ENCODE data around the gene NMD3. TPM values are rescaled to one million over a fixed set of nuclear protein-coding genes. Genes with fewer than 3 reads are reported as not detected.

NMD3 gene
- total RNA-seq, 4 donors from 2014 or later = 35.0 to 54.4 (median 39.1) TPM

- H3K27ac ChIP-seq = no peak overlapping the region
- DNase-seq = no peak
- intact Hi-C loops (cut with DNase I) = no loop called here
- no peaks in the 10 kb centered on the region for H3K9me3 ChIP-seq
- TF ChIP-seq, protein P1, sequence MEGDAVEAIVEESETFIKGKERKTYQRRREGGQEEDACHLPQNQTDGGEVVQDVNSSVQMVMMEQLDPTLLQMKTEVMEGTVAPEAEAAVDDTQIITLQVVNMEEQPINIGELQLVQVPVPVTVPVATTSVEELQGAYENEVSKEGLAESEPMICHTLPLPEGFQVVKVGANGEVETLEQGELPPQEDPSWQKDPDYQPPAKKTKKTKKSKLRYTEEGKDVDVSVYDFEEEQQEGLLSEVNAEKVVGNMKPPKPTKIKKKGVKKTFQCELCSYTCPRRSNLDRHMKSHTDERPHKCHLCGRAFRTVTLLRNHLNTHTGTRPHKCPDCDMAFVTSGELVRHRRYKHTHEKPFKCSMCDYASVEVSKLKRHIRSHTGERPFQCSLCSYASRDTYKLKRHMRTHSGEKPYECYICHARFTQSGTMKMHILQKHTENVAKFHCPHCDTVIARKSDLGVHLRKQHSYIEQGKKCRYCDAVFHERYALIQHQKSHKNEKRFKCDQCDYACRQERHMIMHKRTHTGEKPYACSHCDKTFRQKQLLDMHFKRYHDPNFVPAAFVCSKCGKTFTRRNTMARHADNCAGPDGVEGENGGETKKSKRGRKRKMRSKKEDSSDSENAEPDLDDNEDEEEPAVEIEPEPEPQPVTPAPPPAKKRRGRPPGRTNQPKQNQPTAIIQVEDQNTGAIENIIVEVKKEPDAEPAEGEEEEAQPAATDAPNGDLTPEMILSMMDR (IDR thresholded peaks at IDR 0.05) = no peak
- TF ChIP-seq POLR2A (IDR thresholded peaks at IDR 0.05) = no peak
- no peak overlapping the region for H3K4me3 ChIP-seq (replicated peaks in 1 of 3)
- H3K36me3 ChIP-seq = no peaks in the 10 kb centered on the region
- 94 to 100% methylated on average over 2 to 4 of the region's 4 CpGs for WGBS, 2 donors
- no peaks in the 10 kb centered on the region for H3K27me3 ChIP-seq
- no peaks in the 10 kb centered on the region for H3K4me1 ChIP-seq
These were observed 68.1 kb downstream of the NMD3 start for GRCh38 chr3:161289174-161289573.

GRCh38 chr3:161291191-161291901 lies 70.2 kb downstream of the NMD3 start:
- peak; percentile 23 to 49 for DNase-seq
- Histone ChIP-seq H3K27me3 (no peaks in the 10 kb centered on the region), H3K4me3 (replicated peaks in 1 of 3) (no peak overlapping the region), H3K9me3 (no peaks in the 10 kb centered on the region), H3K4me1 (no peaks in the 10 kb centered on the region), H3K36me3 (no peaks in the 10 kb centered on the region), H3K27ac (no peak overlapping the region)
- intact Hi-C loops (cut with DNase I) = no loop called here
- 74 to 80% methylated on average over 5 of the region's 5 CpGs for WGBS, 2 donors
- TF ChIP-seq, protein P1 (IDR thresholded peaks at IDR 0.05) = no peak
- TF ChIP-seq POLR2A (IDR thresholded peaks at IDR 0.05) = no peak

- H3K36me3 ChIP-seq = no peaks in the 10 kb centered on the region
- 85 to 92% methylated on average over 2 of the region's 2 CpGs for WGBS, 2 donors
- DNase-seq = no peak
- H3K27me3 ChIP-seq = no peaks in the 10 kb centered on the region
- no peak overlapping the region for H3K4me3 ChIP-seq (replicated peaks in 1 of 3)
- no peaks in the 10 kb centered on the region for H3K9me3 ChIP-seq
- no peak for TF ChIP-seq POLR2A (IDR thresholded peaks at IDR 0.05)
- TF ChIP-seq, protein P1 (IDR thresholded peaks at IDR 0.05) = no peak
- no peaks in the 10 kb centered on the region for H3K4me1 ChIP-seq
- no peak overlapping the region for H3K27ac ChIP-seq
- intact Hi-C loops (cut with DNase I) = no loop called here
These were observed 72.3 kb downstream of the NMD3 start for GRCh38 chr3:161293381-161293780.

- Histone ChIP-seq H3K27ac (no peak overlapping the region), H3K9me3 (no peaks in the 10 kb centered on the region), H3K27me3 (no peaks in the 10 kb centered on the region), H3K4me3 (replicated peaks in 1 of 3) (no peak overlapping the region), H3K4me1 (no peaks in the 10 kb centered on the region), H3K36me3 (no peaks in the 10 kb centered on the region)
- intact Hi-C loops (cut with DNase I) = no loop called here
- TF ChIP-seq, protein P1 (IDR thresholded peaks at IDR 0.05) = no peak
- TF ChIP-seq POLR2A (IDR thresholded peaks at IDR 0.05) = no peak
- DNase-seq = peak; percentile 11 to 45
These were observed 74.2 kb downstream of the NMD3 start for GRCh38 chr3:161295325-161295724.

DNA sequence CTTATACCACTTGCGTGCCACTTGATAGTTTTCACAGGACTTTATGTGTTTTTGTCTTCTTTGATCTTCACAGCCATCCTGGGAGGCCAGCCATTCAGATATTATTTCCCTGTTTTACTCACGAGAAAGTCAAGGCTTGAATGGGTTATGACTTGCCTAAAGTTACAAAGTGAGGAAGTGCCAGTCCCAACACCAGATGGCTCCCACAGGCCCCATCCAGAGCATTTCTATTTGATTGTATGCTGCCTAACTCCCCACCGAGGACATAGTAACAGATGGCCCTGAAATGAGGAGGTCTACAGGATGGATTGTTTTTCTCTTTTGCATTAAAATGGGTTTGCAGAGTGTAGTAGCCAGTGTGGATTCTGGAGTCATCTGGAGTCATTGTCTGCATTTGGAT lies 75.7 kb downstream of the NMD3 start:
- Histone ChIP-seq H3K9me3 (no peaks in the 10 kb centered on the region), H3K36me3 (no peaks in the 10 kb centered on the region), H3K27me3 (no peaks in the 10 kb centered on the region), H3K4me1 (no peaks in the 10 kb centered on the region), H3K27ac (no peak overlapping the region), H3K4me3 (replicated peaks in 1 of 3) (no peak overlapping the region)
- 90 to 95% methylated on average over 3 of the region's 3 CpGs for WGBS, 2 donors
- intact Hi-C loops (cut with DNase I) = no loop called here
- TF ChIP-seq, protein P1 (IDR thresholded peaks at IDR 0.05) = no peak
- TF ChIP-seq POLR2A (IDR thresholded peaks at IDR 0.05) = no peak
- no peak for DNase-seq

Small RNAs within 50 kb of the gene (small RNA-seq; reads per million reads assigned to genes)
- not detected for gene AC108738.1

Other genes starting within 250 kb of the NMD3 start
- 10 to 100 TPM; 22.3 to 42.2 (median 30.2) TPM for gene B3GALNT1, start 116.0 kb upstream of the NMD3 start, total RNA-seq
- gene SPTSSB, start 150.2 kb downstream of the NMD3 start, total RNA-seq = not detected